Measurements from ENCODE around the gene LRRC10B. TPM values are rescaled to one million over a fixed set of nuclear protein-coding genes. Genes with fewer than 3 reads are reported as not detected.

The LRRC10B gene
- total and polyA plus RNA-seq, 2 of the 8 experiments (the other 6 are each of a cell fraction or from before 2014, with no cell fraction given) = 0.47 to 0.71 TPM

GRCh38 chr11:61540528-61540927 is 32.0 kb downstream of the LRRC10B start (continued):
- TF ChIP-seq SP2 (IDR thresholded peaks at IDR 0.05; ENCODE audit: low read length) (no peak), SP1 (IDR thresholded peaks at IDR 0.05; ENCODE audit: low read depth, low read length) (no peak), TEAD4 (IDR thresholded peaks at IDR 0.05; ENCODE audit: low read depth, low read length) (no peak), CEBPB (IDR thresholded peaks at IDR 0.05; ENCODE audit: low read depth, low read length) (no peak)
